ENCODE measurements around the gene TBC1D22A.

The TBC1D22A gene

GRCh38 chr22:46789992-46790391 is 27.5 kb downstream of the TBC1D22A start:
- Histone ChIP-seq H4K20me1 (ENCODE audit: insufficient read depth) (no peaks in the 10 kb centered on the region), H3K27ac (no peak overlapping the region), H2AFZ (ENCODE audit: low read depth) (no peak overlapping the region), H3K79me2 (ENCODE audit: insufficient read depth, low read depth) (no peaks in the 10 kb centered on the region), H3K4me1 (ENCODE audit: low read depth, poor library complexity, severe bottlenecking) (peaks cover 10% of the 10 kb centered on the region), H3K36me3 (ENCODE audit: insufficient read depth) (no peaks in the 10 kb centered on the region), H3K9ac (no peak overlapping the region), H3K27me3 (ENCODE audit: insufficient read depth, low read depth) (no peaks in the 10 kb centered on the region), H3K4me3 (IDR thresholded peaks at IDR 0.05; ENCODE audit: insufficient read depth, low read depth, low read length) (no peak overlapping the region), H3K4me2 (no peak overlapping the region)
- no peak for TF ChIP-seq CTCF (conservative IDR thresholded peaks at IDR 0.05; ENCODE audit: low read depth, low read length)

DNA sequence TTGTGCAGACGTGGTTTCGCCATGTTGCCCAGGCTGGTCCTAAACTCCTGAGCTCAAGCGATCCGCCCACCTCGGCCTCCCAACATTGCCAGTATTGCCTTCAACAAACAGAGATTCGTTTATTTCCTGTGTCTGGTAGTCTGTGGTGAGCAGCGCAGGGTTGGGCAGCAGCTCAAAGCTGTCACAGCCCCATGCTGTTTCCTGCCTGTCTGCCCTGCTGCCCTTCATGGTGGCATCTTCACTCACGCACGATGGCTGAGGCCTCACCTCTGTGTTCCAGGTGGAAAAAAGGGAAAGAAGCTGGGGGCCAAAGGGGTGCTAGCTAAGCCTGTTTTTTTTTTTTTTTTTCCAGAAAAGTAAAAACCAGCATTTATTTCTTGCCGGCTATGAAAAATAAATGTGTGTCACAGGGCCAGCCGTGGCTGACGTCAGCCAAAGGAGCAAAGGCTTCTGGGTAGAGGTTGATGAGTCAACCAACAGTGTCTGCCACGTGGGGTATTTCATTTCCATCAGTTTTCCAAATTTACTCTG is 28.8 kb downstream of the TBC1D22A start:
- H3K36me3 ChIP-seq (ENCODE audit: insufficient read depth) = no peaks in the 10 kb centered on the region
- no peaks in the 10 kb centered on the region for H3K79me2 ChIP-seq (ENCODE audit: insufficient read depth, low read depth)
- no peak for TF ChIP-seq CTCF (conservative IDR thresholded peaks at IDR 0.05; ENCODE audit: low read depth, low read length)
- H3K4me2 ChIP-seq = no peak overlapping the region
- H2AFZ ChIP-seq (ENCODE audit: low read depth) = no peak overlapping the region
- no peak overlapping the region for H3K27ac ChIP-seq
- H4K20me1 ChIP-seq (ENCODE audit: insufficient read depth) = no peaks in the 10 kb centered on the region
- no peaks in the 10 kb centered on the region for H3K27me3 ChIP-seq (ENCODE audit: insufficient read depth, low read depth)
- H3K4me3 ChIP-seq (IDR thresholded peaks at IDR 0.05; ENCODE audit: insufficient read depth, low read depth, low read length) = no peak overlapping the region
- peaks cover 10% of the 10 kb centered on the region for H3K4me1 ChIP-seq (ENCODE audit: low read depth, poor library complexity, severe bottlenecking)
- H3K9ac ChIP-seq = no peak overlapping the region

- no peaks in the 10 kb centered on the region for H3K27me3 ChIP-seq (ENCODE audit: insufficient read depth, low read depth)
- no peak for TF ChIP-seq CTCF (conservative IDR thresholded peaks at IDR 0.05; ENCODE audit: low read depth, low read length)
- peaks cover 10% of the 10 kb centered on the region for H3K4me1 ChIP-seq (ENCODE audit: low read depth, poor library complexity, severe bottlenecking)
- H3K36me3 ChIP-seq (ENCODE audit: insufficient read depth) = no peaks in the 10 kb centered on the region
- no peak overlapping the region for H3K4me2 ChIP-seq
- H4K20me1 ChIP-seq (ENCODE audit: insufficient read depth) = no peaks in the 10 kb centered on the region
- no peak overlapping the region for H3K27ac ChIP-seq
- no peak overlapping the region for H3K9ac ChIP-seq
- H2AFZ ChIP-seq (ENCODE audit: low read depth) = no peak overlapping the region
- H3K79me2 ChIP-seq (ENCODE audit: insufficient read depth, low read depth) = no peaks in the 10 kb centered on the region
- no peak overlapping the region for H3K4me3 ChIP-seq (IDR thresholded peaks at IDR 0.05; ENCODE audit: insufficient read depth, low read depth, low read length)
Measured at GRCh38 chr22:46792061-46792796, 29.8 kb downstream of the TBC1D22A start.

DNA sequence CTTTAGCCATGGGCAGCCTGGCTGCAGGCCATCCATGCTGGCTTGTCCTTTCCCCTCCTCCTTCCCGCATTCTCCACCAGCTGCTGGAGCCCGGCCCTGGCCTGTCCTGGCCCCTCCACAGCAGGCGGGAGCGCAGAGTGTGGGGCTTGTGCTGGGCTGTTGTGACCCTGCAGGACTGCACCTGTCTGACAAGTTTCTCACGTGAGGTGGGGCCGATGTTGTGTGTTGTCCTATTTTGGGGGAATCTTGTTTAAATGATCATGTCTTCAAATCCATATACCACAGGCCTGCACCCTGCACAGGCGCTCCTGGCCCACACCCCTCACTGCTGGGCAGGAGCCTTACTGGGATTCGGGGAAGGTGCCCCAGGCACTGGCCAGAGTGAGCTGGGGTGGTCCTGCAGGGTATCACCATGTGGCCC is 30.4 kb downstream of the TBC1D22A start:
- Histone ChIP-seq H3K27ac (no peak overlapping the region), H3K36me3 (ENCODE audit: insufficient read depth) (no peaks in the 10 kb centered on the region), H3K4me1 (ENCODE audit: low read depth, poor library complexity, severe bottlenecking) (peaks cover 10% of the 10 kb centered on the region), H3K4me2 (no peak overlapping the region), H3K27me3 (ENCODE audit: insufficient read depth, low read depth) (no peaks in the 10 kb centered on the region), H2AFZ (ENCODE audit: low read depth) (no peak overlapping the region), H3K9ac (no peak overlapping the region), H4K20me1 (ENCODE audit: insufficient read depth) (no peaks in the 10 kb centered on the region), H3K79me2 (ENCODE audit: insufficient read depth, low read depth) (no peaks in the 10 kb centered on the region), H3K4me3 (IDR thresholded peaks at IDR 0.05; ENCODE audit: insufficient read depth, low read depth, low read length) (no peak overlapping the region)
- no peak for TF ChIP-seq CTCF (conservative IDR thresholded peaks at IDR 0.05; ENCODE audit: low read depth, low read length)
